ENCODE data around the gene CREB3L1.

The CREB3L1 gene

DNA sequence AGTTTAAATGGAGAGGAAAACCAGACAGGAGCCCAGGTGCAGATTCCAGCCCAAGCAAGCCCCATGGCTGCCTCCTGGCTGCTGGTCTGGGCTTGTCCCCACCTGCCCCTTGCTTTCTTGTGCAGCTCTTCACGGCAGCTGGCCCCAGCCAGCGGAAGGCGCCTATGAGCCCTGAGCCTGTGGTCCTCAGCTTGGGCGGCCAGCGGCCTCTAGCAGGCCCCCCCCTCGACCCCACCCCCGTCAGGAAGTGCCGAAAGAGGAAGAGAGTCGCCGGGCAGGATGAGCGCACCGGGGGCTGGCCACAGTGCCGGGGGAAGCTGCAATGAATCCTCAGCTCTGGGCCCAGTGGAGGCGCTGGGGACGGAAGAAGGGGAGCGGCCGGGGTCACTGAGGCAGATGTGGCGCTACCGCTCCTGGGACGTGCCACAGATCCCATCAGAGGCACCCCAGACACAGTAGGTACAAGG lies 67.7 kb downstream of the CREB3L1 start:
- no peak for DNase-seq (ENCODE audit: low read depth in 2 of 2)

DNA sequence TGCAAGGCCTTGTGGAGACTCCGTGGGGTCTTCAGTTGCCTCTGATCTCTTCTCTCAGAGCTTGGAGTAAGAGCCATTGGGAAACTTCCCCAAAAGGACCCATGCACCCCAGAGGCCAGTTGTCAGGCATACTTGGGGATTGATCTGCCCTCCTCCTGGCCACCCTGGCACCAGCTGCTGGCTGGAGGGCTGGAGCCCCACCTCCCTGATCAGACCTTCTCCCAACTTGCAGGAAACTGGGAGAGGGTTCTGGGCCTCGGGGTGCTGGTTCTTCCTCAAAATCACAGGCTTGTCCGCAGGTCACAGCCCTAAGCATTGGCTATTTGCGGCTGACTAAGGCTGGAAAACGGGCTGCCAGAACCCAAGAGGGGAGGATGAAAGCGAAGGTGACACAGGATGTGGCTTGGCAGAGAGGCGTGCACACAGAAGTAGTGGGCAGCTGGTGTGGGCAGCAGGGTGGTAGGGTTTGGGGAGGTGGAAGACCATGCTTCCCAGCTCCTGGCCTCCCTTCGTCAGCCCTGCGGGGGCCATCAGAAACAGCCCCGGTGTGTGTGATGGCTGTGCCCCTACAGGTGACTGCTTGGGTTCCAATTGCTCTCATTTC lies 68.5 kb downstream of the CREB3L1 start:
- DNase-seq (ENCODE audit: low read depth in 2 of 2), result no peak

DNA sequence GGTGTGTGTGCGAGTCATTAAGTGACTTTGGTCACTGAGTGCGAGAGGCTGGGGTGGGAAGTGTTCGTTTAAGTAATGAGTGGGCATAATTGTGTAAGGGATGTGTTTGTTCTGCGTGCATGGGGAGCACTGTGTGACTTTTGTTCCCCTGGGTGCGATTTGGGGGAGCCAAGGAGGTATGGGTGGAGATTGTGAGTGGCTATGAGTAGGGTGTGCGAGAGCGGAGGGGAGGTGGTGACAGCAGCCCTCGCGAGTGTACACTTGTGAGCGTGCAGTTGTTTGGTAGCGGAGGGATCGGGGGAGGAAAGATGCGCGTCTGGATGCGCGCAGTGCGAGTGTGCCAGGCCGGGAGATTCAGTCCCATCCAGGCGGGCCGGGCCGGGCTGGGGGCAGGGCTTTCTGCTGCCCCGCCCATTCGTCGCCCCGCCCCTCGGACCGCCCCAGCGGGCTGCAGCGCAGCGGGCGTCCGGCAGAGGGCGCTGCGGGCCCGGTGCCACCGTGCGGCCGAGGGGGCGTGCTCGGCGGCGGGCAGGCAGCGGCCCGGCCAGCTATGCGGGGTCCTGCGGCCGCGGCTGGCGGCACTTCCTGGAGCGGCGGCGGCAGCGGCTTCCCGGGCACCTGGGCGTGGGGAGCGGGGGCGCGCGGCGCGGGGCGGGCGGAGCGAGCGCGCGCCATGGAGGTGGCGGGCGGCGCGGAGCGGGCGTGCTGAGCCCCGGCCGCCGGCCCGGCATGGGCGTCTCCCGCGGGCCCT lies 69.6 kb downstream of the CREB3L1 start, which contains the start of gene DGKZ:
Gene DGKZ, plus strand, starts transcription at position 578 of the 751 bp plus-strand sequence. CDS start 197 bp downstream, outside the sequence.
- peak; percentile 75 to 84 for DNase-seq (ENCODE audit: low read depth in 2 of 2)

DNA sequence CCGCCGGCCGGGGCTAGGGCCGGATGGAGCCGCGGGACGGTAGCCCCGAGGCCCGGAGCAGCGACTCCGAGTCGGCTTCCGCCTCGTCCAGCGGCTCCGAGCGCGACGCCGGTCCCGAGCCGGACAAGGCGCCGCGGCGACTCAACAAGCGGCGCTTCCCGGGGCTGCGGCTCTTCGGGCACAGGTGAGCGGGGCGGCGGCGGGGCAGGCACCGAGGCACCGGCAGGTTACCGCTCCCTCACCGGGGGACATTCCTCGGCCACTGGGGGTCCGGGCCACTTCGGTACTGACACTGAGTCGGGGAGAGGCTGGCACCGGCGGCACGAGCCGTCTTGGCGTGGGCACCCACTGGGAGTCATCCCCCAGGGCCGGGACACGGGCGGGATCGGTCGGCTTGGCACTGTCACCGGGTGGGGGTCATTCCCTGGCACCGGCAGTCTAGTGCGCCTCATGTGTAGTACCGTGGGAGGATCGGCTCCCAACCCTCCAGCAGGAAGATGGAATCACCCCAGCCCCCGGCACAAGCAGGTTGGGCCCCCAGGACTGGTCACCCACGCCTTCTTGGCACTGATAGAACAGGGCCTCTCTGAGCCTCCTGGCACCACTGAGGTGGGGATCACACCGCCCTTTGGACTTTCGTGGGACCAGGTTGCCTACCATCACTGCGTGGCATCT lies 70.3 kb downstream of the CREB3L1 start:
- no peak for DNase-seq (ENCODE audit: low read depth in 2 of 2)

DNA sequence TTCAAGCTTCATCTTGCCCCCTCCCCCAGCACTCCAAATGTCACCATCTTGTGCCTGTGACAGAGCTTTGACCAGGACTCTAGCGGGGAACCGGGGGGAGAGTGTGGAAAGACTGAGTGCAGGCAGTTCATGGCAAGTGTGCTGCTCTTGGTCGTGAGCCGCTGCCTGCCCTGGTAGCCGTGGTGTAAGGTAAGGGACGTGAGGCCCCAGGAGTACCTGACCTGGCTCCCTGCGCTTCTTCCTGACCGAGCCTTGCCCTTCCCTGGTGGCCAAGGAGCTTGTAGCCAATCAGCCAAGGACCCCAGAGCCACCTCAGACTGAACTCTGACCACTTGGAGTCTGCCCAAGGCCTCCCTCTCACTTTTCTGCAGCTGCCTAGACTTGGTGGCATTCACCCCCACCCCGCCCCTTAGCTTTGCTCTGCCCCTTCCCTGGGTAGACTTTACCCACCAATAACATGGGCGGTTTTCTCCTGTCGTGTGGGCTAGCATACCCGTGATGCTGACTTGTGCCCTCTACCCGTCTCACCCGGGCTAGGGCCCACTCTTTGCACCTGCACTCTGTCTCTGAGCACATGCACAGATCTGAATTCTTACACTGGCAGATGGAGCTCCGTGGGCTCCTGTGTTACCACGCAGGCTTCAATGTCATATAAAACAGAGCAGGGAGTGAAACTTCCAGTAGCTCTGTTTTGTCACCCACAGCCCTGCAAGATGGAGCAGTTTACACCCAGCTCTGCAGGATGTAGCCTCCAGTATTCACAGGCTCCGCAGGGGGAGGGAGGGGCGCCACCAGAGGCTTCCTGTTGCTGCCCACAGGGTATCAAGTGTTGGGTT lies 71.3 kb downstream of the CREB3L1 start:
- peak in 1 of 2 donors; percentile 69 for DNase-seq (ENCODE audit: low read depth in 2 of 2)

DNA sequence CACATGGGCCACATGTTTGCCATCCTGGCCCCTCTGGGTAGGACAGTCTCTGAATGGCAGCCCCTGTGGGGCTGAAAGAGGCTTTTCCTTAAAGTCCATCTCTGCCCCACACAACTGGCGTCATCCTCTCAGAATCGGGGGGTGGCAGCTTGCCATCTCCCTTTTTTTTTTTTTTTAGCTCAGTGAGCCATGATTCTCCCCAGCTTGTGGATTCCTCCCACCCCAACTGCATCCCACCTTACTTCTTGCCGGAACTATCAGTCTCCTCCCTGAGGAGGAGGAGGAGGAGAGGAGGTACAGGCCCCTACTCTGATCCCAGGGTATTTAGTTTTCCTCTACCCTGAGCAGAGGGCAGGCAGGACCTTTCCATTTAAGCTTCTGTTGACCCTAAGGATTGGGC lies 73.2 kb downstream of the CREB3L1 start:
- DNase-seq (ENCODE audit: low read depth in 2 of 2), result no peak

DNA sequence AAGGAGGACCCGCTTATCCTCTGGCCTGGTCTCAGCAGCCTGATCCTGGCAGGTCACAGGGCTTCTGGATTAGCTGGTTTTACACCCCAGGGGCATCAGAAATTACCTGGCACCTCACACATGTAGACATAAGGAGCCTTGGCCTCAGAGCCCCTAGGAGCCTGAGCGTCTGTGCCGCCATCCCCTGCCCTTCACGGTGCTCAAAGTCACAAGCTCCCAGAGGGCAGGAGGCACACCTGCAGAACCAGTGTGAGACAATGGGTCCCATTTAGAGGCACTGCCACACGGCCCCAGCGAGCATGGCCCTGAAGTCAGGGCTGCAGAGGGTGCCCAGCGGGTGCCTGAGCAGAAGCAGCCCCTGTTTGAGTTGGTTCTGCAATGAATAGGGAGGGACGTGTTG lies 73.7 kb downstream of the CREB3L1 start:
- DNase-seq (ENCODE audit: low read depth in 2 of 2), result no peak

DNA sequence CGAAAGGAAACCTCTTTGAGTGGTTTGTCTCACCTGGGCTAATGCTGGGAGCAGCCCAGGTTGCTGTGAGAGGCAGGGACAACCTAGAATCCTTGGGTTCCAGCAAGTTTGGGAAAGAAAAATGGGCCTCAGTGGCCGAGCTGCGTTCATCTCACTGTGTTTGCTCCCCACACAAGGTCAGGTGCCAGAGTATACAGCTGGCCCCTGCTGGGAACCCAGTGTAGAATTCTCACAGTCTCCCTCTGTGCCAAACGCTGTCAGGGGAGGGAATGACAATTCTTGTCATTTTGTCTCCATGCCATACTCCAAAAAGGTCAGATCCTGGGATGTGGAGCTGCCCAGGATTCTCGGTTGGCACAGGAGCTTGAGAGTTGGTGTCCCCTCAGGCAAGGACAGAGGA lies 74.1 kb downstream of the CREB3L1 start:
- DNase-seq (ENCODE audit: low read depth in 2 of 2), result no peak

DNA sequence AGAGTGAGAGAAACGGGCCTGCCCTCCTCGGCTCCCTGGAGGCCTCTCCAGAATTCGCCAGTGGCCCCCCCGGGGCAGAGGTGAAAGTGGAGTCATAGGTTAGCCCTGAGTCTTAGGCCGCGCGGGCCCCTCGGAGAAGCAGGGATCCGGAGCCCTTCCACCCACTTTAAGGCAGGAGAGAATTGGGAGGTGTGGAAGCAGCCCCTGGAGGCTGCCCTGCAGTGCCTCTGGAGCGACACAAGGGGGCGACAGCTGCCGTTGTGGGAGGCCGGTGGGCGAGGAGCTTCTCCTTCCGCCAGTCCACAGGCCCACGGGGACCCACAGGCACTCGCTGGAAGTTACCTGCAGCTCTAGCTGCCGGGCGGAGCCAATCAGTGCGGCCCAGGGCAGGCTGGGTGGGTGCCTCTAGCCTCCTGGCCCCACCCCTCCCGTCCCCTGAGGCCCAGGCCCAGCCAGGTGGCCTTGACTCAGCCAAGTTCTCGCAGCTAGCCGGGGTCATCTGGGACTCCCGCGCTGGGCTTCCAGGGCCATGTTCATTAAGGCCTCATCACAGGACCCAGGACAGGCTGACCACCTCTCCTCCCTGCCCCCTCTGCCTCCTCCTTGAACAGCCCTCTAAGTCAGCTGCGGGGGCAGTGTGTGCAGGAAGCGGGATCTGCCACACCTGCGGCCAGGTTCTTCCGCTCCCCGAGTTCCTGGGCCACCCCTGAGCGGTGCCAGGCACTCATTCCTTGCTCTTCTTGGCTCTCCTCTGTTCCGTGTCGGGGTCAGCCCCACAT lies 74.8 kb downstream of the CREB3L1 start:
- peak; percentile 59 to 67 for DNase-seq (ENCODE audit: low read depth in 2 of 2)

DNA sequence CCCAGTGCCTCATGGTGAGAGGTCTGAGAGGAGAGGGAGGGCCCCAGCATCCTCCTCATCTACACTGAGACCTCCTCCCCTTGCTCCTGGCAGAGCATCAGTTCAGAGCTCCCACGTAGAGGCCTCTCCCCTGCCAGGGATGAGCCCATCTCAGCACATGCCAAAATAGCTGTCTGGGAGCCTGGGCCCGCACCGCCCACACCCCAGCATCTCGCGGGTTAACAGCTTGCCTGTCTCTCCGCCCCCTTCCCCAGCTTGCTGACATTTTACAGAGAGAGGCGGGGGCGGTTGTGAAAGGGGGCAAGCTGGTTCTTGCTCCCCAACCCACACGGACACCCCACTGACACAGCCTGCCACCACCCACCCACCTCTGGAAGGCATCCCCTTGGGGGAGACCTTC lies 76.2 kb downstream of the CREB3L1 start:
- DNase-seq (ENCODE audit: low read depth in 2 of 2), result peak; percentile 57 to 65

DNA sequence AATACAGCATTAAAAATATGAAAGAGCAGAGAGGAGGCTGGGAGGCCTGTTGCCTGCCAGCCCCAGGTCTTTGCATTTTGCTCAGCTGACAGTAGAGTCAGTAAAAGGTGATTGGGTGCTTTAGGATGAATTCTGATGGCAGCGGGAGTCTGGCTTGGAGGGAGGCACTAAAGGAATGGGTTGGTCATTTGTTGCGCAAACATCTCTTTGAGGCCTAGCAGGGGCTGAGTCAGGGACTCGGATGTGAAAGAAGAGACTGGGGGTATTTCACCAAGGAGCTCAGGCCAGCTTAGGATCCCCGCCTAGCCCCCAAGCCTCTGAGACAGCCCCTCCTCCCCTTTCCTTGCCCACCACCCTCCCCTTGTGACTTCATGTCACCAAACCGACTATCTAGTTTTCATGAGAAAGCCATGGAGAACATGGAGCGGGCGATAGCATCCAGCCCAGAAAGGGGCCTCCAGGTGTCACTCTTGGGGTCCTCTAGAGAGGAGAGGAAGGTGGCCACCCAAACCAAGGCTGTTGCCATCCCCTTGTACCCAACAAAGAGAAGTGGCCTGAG lies 79.5 kb downstream of the CREB3L1 start:
- DNase-seq (ENCODE audit: low read depth in 2 of 2), result no peak

DNA sequence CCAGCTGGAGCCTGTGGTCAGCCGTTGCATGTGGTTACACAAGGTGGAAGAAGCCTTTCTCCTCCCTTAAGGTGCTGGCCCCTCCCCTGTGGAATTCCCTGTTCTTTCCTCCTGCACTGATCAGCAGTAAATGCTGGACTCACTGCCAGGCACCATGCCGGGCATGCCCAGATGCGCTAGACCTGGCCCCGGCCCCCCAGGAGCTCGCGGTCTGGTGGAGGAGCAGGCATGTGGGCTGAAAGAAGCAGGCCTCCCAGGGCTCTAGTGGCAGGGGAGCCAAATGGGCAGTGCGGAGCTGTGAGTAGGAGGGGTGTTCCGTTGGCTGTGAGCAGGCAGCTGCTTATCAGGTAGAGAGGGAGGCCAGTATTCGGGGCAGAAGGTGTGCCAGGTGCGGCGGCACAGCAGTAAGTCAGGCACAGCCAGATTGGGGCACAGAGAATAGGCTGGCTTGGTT lies 80.0 kb downstream of the CREB3L1 start:
- DNase-seq (ENCODE audit: low read depth in 2 of 2), result no peak

DNA sequence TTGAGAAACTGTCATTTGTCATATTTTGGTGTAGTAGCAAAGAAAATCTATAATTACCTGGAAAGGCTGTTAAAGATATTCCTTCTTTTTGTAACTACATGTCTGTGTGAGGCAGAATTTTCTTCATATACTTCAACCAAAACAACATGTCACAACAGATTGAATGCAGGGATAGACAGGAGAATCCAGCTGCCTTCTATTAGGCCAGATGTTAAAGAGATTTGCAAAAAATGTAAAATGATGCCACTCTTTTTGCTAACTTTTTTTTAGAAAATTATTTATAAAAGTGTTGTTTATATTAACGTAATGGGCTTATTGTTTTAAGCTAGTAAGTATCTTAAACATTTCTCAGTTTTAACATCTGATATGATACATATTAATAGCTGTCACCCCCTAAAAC lies 82.5 kb downstream of the CREB3L1 start:
- DNase-seq (ENCODE audit: low read depth in 2 of 2), result no peak

DNA sequence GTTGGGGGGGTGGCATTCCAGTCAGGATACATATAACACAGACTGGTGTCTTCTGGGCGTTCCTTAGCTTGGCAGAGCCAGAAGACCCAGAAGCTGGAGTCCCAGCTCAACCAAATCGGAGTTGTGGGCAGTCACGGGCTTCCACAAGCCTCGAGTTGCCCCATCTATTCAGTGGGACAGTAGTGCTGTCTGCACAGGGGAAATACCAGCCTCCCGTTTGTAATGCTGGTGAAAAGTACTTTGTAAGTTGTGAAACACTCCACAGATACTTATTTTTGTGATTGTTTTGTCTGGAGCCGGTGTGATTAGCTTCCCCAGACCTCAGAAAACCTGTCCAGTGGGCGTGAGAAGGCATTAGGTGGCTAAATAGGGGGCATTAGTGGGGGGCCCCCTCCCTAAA lies 83.4 kb downstream of the CREB3L1 start:
- DNase-seq (ENCODE audit: low read depth in 2 of 2), result no peak

DNA sequence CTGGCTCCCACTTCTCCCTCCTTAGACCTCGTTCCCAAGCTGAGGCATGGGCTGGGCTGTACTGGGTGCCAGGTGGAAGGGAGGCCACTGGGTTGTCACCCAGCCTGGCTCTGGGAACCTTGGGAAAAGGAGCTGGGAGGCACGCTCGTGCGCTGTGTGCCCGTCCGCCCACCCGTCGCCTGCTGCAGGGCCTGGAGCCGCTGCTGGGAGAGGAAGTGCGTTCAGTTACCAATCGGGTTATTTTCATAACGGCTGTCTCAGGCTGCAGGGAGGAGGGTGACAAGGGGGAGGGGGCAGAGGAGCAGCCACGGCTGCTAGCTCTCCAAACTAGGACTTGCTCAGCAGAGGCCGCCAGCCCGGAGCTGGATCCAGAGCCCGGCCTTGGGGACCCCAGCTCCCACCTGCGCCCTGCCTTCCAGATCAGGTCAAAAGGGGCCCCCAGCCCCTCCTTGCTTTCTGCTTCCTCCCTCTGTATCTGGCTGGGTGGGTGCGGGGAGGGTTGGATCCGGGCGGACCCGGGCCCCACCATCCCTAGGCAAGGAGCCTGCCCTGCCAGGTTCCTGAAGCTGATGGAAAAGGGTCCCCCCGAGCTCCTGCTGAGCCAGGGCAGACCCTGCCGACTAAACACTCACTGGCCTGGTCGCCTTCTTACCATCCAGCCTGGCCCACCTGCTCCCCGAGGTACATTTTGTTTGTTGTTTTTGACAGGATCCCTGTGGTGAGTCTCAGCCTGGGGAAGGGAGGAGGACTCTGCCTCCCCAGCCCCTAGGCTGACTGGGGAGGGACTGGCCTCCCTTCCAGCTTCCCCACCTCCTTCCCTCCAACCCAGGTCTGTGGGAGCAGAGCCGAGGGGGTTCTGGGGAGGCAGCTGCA lies 84.1 kb downstream of the CREB3L1 start:
- DNase-seq (ENCODE audit: low read depth in 2 of 2), result peak in 1 of 2 donors; percentile 53

DNA sequence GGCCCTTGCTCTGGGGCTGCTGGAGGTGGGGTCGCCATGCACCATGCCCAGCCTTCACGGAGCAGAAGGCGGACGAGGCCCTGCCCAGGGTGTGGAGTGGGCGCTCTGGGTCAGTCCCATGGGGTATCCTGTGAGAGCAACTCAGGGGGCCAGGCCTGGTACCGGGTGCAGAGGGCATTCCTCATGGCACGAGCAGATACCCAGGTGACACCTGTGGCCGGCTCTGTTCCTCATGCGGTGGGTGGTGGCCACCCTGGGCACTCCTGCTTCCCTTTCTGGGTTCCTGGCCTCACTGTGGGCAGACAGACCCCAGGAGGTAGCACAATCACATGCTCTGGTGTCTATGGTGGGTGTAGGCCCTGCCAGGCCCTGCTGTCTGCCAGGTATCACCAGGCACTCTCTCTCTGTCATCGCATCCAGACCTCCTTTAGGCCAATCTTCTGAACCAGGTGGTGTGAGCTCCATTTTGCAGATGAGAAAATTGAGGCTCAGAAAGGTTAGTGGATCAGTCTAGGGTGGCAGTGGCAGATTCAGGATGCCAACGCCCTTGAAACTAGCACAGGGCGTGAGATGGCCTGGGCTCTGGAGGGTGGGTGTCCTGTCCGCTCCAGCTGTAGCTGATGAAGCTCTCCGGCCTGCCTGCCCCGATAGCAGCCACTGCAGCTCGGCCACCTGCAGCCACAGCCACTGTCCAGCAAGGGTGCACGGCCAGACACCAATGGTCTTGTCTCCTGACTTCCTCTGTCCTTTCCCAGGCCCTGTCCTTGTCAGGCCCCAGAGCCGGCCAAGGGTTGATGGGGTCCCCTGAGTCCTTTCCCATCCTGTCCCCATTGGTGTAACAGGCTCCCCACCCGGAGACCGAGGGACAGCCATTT lies 84.9 kb downstream of the CREB3L1 start:
- DNase-seq (ENCODE audit: low read depth in 2 of 2), result no peak

DNA sequence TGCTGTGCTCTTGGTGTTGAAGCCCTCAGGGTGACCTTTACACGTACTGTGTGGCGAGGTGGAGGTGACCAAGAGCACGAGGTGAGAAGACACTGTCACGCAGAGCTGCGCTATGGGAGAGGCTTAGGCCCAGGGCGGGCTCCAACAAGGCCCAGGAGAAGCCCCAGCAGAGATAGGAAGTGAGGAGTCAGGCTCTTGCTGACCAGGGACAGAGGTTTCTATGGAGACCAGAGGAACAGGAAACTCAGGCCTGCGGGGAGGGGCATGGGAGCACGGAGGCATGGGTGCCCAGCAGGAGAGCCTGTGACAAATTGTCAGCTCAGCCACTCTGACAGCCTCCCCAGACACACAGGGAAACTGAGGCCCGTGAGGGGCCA lies 85.6 kb downstream of the CREB3L1 start:
- no peak for DNase-seq (ENCODE audit: low read depth in 2 of 2)

DNA sequence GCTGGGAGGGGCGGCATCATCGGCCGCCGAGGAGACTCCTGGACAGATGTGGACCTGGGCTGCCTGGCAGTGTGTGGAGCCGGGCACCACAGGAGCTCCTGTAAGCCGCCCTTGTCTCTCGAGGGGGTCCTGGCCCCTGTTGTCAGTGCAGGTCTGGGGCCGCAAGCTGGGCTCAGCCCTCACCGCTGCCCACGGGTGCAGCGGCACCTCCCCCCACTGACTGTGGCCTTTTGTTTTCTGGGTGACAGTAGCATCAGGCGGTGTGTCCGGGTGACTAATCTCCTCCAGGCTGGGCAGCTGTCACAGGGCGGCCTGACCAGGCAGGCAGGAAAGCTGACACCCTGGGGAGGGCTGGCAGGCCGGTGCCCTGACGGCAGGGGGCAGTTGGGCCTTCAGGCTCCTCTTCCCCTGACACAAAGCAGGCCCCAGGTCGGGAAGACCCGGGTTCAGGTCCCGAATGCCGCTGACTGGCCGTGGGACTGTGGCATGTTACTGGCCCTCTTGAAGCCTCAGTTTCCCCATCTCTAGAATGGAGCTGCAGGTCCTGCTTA lies 86.1 kb downstream of the CREB3L1 start:
- DNase-seq (ENCODE audit: low read depth in 2 of 2), result no peak
